Measurements from ENCODE around the gene ZNF786.
"Not testable (repeated sequence)": the region's sequence is repeated elsewhere in the genome, so short reads cannot be mapped to it uniquely, and the experiment has no call there.

Gene ZNF786

GRCh38 chr7:149050941-149051340, 39.6 kb downstream of the ZNF786 start:
- Histone ChIP-seq H3K27me3 (no peaks in the 10 kb centered on the region), H3K4me1 (no peaks in the 10 kb centered on the region), H3K36me3 (no peaks in the 10 kb centered on the region), H3K9me3 (no peaks in the 10 kb centered on the region), H3K4me3 (ENCODE audit: low read depth, low read length) (no peak overlapping the region)
- no peak for DNase-seq
- TF ChIP-seq, protein P1, sequence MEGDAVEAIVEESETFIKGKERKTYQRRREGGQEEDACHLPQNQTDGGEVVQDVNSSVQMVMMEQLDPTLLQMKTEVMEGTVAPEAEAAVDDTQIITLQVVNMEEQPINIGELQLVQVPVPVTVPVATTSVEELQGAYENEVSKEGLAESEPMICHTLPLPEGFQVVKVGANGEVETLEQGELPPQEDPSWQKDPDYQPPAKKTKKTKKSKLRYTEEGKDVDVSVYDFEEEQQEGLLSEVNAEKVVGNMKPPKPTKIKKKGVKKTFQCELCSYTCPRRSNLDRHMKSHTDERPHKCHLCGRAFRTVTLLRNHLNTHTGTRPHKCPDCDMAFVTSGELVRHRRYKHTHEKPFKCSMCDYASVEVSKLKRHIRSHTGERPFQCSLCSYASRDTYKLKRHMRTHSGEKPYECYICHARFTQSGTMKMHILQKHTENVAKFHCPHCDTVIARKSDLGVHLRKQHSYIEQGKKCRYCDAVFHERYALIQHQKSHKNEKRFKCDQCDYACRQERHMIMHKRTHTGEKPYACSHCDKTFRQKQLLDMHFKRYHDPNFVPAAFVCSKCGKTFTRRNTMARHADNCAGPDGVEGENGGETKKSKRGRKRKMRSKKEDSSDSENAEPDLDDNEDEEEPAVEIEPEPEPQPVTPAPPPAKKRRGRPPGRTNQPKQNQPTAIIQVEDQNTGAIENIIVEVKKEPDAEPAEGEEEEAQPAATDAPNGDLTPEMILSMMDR (IDR thresholded peaks at IDR 0.05; ENCODE audit: low read depth, low read length): no peak

GRCh38 chr7:149048805-149049204, 41.7 kb downstream of the ZNF786 start:
- no peaks in the 10 kb centered on the region for H3K36me3 ChIP-seq
- H3K4me1 ChIP-seq: no peaks in the 10 kb centered on the region
- no peak overlapping the region for H3K4me3 ChIP-seq (ENCODE audit: low read depth, low read length)
- TF ChIP-seq, protein P1 (IDR thresholded peaks at IDR 0.05; ENCODE audit: low read depth, low read length): no peak
- H3K9me3 ChIP-seq: no peaks in the 10 kb centered on the region
- no peak for DNase-seq
- no peaks in the 10 kb centered on the region for H3K27me3 ChIP-seq

DNA sequence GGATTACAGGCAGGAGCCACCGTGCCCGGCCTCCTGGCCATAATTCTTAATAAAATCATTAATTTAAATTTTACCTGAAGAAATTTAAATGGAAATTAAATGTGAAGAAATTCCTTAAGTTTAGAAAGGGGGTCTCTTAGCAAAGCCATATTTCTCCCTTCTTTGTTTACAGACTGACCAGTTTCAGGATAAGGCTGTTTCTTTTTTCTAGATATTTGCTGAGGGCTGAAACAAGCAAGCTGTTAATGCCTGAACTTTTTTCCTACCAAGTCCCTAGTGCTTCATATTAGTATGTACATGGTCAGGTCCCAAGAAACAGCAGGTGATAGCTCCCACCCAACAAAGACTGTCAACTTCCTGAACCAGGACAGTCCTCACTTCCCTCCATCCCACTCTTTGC, 44.1 kb downstream of the ZNF786 start:
- H3K4me1 ChIP-seq: no peaks in the 10 kb centered on the region
- TF ChIP-seq, protein P1 (IDR thresholded peaks at IDR 0.05; ENCODE audit: low read depth, low read length): no peak
- DNase-seq: no peak
- no peaks in the 10 kb centered on the region for H3K27me3 ChIP-seq
- H3K9me3 ChIP-seq: no peaks in the 10 kb centered on the region
- no peak overlapping the region for H3K4me3 ChIP-seq (ENCODE audit: low read depth, low read length)
- no peaks in the 10 kb centered on the region for H3K36me3 ChIP-seq

GRCh38 chr7:149043936-149044335, 46.6 kb downstream of the ZNF786 start:
- Histone ChIP-seq H3K4me1 (no peaks in the 10 kb centered on the region), H3K9me3 (no peaks in the 10 kb centered on the region), H3K36me3 (no peaks in the 10 kb centered on the region), H3K4me3 (ENCODE audit: low read depth, low read length) (no peak overlapping the region), H3K27me3 (no peaks in the 10 kb centered on the region)
- no peak for DNase-seq
- TF ChIP-seq, protein P1 (IDR thresholded peaks at IDR 0.05; ENCODE audit: low read depth, low read length): no peak

GRCh38 chr7:149041350-149041749, 49.2 kb downstream of the ZNF786 start:
- no peaks in the 10 kb centered on the region; the same call in 1 of the 2 replicates for H3K9me3 ChIP-seq
- TF ChIP-seq, protein P1 (IDR thresholded peaks at IDR 0.05; ENCODE audit: low read depth, low read length): no peak
- H3K36me3 ChIP-seq: no peaks in the 10 kb centered on the region
- no peaks in the 10 kb centered on the region for H3K27me3 ChIP-seq
- H3K4me3 ChIP-seq (ENCODE audit: low read depth, low read length): no peak overlapping the region
- no peaks in the 10 kb centered on the region for H3K4me1 ChIP-seq
- DNase-seq: no peak

- not testable (repeated sequence) for H3K4me1 ChIP-seq; DNase-seq; H3K27me3 ChIP-seq; H3K9me3 ChIP-seq; H3K4me3 ChIP-seq (ENCODE audit: low read depth, low read length); H3K36me3 ChIP-seq
Observed at GRCh38 chr7:149038641-149039040, 51.9 kb downstream of the ZNF786 start.

DNA sequence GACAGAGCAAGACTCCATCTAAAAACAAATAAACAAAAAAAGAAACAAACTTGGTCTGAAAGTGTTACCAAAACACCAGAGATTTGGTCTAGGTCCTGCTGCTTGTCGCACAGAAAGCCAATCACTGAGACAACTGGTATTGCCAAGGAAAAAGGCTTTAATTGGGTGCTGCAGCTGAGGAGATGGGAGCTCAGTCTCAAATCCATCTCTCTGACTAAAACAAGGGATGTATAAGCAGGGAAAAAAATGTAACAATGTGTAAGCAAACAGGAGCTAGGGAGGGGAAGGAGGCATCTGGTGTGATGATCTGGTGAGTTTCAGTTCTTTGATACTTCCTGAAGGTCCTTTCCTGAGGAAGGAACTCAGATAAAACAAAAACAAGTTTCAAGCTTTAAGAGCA, 53.8 kb downstream of the ZNF786 start:
- Histone ChIP-seq H3K27me3 (no peaks in the 10 kb centered on the region), H3K9me3 (no peaks in the 10 kb centered on the region; the same call in 1 of the 2 replicates), H3K4me3 (ENCODE audit: low read depth, low read length) (no peak overlapping the region), H3K4me1 (no peaks in the 10 kb centered on the region), H3K36me3 (no peaks in the 10 kb centered on the region)
- DNase-seq: no peak
- TF ChIP-seq, protein P1 (IDR thresholded peaks at IDR 0.05; ENCODE audit: low read depth, low read length): no peak
